HTR-8/SVneo (cell line): ENCODE data around the gene SNX24.
"Not testable (repeated sequence)": the region's sequence is repeated elsewhere in the genome, so short reads cannot be mapped to it uniquely, and the experiment has no call there.

Experiments
- DNase-seq: peaks from one replicate; pipeline ENCODE4 v3.0.0; 2011; ENCODE audit warnings: low spot score, mixed read lengths; ENCODE audit not compliant: insufficient read length
- FAIRE-seq: peaks from 2 replicates; lab custom pipeline; 2011; peaks lifted over from hg19 to GRCh38; lab: Jason Lieb, UNC

The SNX24 gene

DNA sequence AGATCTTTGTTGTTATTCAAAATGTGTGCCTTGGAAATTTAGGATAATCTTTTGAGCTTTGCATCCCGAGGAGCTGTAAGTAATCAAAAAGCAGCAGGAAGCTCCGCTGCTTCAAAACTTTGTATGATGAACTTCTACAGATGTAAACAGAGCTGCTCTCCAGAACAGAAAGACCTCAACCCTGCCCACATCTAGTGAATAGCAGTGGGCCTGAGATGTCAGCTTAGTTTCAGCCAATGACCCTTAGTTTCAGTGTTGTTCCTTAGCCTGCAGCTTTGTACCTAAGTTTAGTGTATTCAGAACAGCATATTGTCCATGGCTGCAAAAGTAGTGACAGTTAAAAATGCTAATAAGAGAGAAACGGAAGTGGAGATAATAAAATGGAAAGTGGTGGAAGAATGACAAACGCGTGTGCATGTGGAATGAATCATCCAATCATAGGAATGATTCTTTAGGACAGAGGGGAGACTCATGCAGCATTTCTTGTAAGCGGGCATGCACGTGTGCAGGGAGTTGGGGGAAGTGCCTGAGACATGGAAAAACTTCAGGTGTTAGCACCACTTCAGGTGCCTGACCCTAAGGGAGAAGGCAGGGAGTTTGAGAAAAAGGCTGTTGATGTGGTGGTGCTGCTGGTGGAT is 24.9 kb downstream of the SNX24 start:
- DNase-seq (peak; percentile 27), FAIRE-seq (no peak)

DNA sequence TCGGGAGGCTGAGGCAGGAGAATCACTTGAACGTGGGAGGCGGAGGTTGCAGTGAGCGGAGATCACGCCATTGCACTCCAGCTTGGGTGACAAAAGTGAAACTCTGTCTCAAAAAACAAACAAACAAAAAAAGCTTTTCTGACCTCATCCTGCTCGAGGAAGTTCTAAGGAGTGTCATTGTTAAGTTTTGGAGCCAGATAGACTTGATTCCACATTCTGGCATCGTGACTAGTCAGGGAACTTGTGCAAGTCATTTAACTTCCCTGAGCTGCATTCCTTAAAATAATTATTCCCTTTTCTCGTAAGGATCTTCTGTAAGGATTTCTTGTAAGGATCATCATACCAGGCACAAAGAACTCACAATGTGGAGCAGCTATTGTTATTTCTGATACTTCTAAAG is 26.2 kb downstream of the SNX24 start:
- FAIRE-seq (no peak), DNase-seq (no peak)

DNA sequence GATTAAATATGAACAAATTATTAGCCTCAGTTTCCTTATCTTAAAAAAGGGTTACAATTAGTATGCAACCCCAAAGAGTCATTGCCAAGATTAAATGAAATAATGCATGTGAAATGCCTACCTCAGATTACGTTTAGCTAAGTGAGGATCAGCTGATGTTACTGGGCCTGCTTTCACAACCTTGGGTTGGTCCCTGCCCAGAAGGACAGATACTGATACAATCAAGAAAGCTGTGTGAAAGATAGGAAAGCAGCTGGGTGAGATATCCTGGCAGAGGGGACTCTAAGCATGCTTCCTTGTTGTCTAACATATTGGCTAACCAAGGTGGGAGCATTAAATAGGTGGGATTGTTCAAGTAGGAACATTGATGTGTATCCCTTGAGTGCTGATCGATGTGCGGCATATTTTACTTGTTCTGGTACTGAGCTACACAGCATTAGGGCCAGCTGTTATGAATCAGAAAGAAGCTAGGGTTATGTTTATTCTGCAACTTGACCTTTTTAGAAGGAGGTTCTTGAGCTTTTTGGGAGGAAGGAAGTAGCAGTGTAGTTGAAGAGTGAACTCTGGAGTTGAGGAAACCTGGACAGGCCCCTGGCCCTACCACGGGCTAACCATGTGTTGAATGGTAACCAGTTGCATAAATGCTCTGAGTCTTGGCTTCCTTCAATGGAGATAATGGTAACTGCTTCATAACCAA is 28.9 kb downstream of the SNX24 start:
- DNase-seq (no peak), FAIRE-seq (no peak)

DNA sequence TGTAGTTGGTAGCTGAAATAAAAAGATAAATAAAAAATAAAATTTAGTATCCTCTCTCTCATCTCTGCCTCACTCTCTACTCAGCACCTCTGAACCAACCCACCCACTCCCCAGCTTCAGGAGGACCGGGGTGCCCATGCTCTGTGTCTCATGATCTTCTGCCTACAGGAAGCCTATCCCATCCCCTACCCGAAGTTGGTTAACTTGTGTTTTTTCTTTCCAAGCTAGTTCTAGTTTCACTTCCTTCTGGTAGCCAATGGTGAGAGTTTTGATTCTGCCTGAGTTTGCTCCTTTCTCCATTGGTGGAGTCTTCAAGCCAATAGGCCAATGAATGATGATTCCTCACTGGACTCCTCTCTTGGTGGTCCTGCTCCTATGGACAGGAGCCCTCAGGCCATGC is 32.1 kb downstream of the SNX24 start:
- FAIRE-seq: no peak
- no peak for DNase-seq

DNA sequence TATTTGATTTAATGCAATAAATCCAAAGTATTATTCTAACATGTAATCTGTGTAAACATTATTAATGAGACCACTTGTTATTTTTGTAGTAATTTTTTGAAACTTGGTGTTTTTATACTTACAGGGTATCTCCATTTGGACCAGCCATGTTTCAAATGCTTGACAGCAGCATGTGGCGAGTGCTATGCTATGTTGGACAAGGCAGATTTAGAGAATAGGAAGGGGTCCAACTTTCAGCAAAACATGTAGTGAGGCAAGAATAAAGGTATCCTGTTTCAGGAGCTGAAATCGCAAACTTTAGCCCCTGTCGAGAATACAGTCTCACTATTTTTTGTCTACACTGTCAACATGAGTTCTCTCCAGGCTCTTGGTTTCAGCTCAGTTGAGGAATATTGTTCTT is 33.7 kb downstream of the SNX24 start:
- no peak for DNase-seq
- no peak for FAIRE-seq

DNA sequence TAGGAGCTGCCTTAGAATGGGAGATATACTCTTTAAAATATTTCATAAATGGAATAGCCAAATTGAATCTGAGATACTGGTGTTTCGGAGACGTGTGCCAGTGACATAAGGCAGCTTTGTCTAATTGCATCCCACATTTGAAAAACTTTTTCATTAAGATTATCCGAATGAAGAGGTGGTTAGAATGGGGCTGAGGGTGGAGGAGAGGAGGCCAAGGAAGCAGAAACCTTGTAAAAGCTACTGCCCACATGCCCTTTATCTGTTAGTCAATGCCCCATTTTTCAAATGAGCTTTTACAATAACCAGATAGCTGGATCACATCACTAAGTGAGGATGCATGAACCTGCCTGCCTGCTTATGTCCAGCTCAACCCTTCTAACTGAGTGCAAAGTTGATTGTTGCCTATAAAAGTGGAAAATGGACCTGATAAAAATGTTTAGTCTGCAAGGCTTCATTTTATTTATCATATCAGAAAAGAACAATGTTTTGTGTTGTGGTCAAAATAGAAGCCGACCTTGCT is 34.8 kb downstream of the SNX24 start:
- FAIRE-seq: no peak
- no peak for DNase-seq

DNA sequence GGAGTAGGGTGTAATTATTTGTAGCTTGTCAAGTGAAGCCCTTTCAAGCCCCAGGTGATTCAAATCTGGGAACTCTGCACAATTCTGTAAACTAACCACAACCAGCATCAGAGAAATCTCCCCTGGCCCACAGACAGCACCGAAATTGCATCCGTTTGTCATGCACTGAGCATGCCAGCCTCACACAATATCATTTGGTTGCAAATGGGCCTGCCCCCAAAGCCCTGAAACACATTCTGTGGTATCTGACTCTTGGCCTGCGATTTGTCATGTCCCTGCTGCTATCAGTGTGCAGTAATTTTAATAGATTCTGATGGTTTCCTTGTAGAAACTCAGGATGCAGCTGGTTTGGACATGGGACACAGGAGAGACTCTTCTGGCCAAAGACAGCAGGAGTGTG is 35.3 kb downstream of the SNX24 start:
- FAIRE-seq: no peak
- no peak for DNase-seq

DNA sequence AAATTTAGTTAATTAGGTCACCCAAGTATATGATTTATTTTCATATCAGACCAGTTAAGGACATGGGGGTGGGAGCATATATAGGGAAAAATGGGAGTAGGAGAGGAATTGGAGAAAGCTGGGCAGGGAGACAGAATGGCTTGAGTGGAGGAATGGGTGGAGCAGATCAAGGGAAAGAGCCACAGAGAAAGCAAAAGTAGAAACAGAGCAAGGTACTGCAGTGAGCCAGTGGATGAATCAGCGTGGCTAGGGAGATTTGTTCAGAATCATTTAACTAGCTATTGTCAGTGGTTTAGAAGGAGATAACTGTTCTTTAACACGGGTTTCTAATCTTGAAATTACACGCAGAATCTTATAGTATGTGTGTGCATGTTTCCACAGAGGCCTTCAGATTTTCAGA is 37.4 kb downstream of the SNX24 start:
- FAIRE-seq (no peak), DNase-seq (peak; percentile 10)

DNA sequence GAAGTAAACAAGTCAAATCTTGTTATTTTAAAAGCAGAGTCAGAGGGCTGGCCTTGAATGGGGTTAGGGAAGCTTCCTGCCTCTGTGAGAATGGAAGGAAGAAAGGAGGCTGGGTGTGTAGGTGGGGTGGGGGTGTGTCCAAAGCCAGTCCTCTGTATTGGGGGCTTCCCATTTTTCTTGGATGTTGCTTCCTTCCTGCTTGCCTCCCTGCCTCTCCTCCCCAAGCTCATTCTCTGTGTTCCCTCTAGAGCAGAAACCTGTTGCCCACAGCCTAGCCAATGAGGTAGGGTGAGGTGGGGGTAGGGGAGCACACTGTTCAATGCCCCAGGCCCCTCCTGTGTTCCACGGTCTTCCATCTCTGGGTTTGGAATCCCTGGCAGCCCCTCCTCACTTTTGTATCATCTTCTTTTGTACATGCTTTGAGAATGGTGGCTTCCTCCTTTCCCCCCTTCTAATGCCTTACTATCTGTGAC is 39.7 kb downstream of the SNX24 start:
- FAIRE-seq (no peak), DNase-seq (no peak)

DNA sequence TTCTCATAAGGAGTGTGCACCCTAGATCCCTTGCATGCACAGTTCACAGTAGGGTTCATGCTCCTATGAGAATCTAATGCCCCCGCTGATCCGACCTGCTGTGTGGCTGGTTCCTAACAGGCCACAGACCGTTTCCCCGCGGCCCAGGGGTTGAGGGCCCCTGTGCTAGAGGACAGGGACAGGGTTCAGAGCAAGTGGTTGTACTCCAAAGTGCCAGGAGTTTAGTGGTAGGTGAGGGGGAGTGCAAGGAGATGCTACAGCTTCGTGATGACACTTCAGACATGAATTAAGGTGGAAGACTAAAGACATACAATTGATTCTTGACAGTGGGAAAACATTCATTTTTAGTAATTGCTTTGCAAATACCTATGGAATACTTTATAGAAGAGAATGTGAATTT is 40.5 kb downstream of the SNX24 start:
- FAIRE-seq: no peak
- no peak for DNase-seq

DNA sequence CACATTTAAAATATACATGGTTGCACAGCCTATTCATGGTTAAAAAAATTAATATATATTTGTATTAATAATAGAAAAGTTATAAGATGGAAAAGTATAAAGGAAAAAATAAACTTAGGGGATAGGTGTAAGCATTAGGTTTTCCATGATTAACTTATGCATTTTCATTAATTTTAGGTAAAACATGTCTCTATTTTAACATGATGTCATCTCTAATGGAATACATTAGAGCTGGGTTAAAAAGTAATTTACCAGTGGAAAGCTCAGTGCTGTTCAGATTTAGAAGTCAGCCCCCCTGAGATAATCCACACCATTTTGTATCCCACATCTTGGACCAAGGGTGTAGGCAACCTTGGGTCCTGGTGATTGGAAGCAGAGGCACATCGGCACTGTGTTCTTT is 49.7 kb downstream of the SNX24 start:
- DNase-seq (no peak), FAIRE-seq (no peak)

DNA sequence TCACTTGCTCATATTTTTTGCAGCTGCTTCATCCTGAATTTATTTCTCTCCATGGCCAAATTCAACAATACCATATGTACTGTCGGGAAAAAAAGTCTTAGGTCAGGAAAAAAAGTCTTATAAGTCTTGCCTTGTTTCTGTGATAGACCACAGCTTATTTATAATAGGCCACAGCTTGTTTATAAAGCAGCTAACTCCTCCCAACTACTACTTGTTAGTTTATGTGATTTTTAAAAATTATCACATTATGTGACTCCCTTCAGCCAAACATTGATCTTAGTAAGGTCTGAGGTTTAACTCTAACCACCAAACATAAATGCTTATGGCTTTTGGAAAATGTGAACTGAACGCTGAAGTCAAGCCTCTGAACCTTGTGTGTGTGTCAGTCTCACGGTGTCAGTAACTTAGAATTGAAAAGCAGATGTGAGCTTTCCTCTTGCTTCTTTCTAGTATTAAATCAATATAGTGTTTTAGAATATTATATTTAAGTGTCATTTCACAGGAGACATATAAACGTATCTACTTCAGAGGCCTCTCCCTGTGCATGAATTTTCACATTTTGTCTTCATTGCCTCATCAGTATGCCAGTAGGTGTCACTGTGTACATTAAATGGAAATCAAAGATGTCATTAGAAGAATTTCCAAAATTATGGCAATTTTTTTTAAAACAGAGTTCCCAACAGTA is 51.3 kb downstream of the SNX24 start:
- peak; percentile 10 for DNase-seq
- FAIRE-seq: no peak

DNA sequence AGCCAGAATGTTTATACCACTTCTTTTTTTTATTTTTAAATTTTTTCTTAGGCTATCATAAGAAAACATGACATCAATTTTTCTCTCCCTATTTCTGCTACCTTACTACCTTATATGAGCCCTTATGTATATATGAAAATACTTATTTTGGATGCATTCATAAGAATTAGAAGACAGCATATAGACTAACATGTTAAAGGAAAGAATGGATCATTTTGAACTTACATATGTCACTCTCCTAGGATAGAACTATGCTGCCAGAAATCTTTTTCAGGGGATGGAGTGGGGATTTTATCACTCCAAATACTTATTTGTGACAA is 51.8 kb downstream of the SNX24 start:
- DNase-seq (no peak), FAIRE-seq (no peak)

DNA sequence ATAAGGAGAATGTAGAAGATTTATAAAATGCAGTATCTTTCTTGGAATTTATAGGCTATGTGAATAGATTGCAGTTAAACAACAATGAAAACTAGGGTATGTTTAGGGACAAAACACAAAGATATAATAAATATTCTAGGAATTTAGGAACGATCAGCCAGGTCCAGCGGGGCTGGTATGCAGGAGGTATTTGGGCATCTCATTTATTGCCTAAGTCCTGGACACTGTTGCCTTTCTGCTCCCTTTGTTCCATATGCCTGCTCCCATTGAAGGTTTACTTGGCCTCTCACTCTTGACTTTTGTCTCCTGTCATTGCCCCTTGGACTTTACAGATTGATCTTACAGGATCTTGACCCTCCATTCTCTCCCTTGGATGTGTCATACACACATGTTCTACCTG is 55.9 kb downstream of the SNX24 start:
- DNase-seq (no peak), FAIRE-seq (no peak)

DNA sequence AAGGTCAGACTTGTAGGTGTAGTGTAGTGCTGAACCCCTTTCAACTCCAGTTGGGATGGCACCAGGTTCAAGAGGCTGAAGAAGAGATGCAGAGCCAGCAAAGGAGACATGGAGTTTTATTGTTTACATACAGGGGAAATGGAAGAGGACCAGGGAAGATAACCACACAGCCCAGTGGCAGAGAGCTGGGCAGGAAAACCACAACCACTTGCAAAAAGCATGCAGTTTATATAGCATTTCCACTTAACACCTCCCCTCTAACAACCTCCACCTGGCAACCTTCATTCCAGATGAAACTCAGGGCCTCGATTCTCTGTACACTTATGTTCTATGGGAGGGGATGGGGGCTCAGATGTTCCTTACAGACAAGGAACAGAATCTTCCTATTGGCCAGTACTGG is 56.9 kb downstream of the SNX24 start:
- FAIRE-seq (no peak), DNase-seq (no peak)

DNA sequence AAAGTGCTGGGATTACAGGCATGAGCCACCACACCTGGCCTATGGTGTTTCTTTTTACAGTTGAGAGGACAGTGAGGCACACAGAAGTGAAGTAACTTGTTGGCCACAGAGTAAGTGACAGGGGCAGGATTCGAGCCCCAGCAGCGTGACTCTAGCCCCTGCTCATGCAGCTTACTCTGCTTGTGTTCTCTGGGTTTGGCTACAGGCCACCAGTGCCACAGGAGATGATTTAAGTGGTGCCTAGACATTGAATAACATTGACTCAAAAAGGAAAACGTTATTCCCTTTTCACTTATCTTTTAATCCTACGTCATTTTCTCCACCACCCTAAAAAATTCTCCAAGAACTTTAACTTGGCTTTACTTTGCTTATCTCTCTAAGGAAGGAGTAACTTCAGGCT is 61.4 kb downstream of the SNX24 start:
- FAIRE-seq: no peak
- peak; percentile 17 for DNase-seq

DNA sequence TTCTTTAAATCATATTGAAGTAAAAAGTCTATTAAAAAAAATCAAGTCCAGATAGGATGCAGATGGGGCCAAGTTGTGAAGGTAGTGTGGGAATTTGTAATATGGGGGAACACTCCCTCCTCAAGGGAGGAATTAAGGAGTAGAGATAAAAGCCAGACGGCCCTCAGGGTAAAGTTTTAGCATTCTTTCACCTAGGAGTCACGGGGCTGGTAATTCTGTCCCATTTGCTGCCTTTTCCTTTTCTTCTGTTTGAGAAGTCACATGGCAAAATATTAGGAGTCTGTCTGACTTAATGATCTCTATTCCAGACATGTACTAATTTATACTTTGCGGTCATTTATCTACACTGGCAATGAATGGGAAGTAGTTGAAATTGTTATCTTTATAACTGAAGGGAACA is 61.9 kb downstream of the SNX24 start:
- FAIRE-seq (no peak), DNase-seq (peak; percentile 65)

DNA sequence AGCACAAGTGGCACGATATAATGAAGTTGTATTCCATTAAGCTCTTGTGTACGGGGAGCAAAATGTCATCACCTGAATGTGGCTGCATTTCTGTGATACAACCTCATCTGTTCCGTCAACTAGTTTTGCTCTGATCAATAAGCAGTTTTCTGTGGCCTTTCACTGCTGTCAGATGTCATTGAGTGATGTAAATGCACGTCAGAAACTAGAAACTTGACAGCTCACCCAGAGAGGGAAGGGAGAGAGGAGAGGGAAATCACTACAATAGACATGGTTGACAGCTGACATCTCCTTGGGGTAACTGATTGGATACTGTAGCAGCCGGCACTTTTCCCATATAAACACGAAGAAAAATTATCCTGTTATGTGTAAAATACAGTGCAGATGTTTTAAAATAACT is 62.7 kb downstream of the SNX24 start:
- FAIRE-seq: peak; percentile 36
- no peak for DNase-seq

DNA sequence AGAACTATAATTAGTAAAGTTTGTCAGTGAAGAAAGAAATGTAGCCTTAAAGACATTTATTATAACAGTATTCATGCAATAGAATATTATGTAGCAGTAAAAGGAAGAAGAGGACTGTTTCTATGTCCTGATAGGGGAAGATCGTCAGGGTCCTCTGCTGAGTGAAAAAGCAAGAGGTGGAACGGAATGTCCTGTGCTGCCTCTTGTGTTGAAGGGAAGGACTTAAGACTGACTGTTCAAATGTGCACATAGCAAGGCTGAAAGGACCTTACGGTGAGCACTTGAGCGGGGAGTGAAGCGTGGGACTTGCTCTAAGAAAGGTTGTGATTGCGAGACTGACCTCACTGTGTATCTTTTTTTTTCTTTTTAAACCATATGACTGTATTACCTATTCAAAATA is 63.2 kb downstream of the SNX24 start:
- FAIRE-seq: no peak
- no peak for DNase-seq

DNA sequence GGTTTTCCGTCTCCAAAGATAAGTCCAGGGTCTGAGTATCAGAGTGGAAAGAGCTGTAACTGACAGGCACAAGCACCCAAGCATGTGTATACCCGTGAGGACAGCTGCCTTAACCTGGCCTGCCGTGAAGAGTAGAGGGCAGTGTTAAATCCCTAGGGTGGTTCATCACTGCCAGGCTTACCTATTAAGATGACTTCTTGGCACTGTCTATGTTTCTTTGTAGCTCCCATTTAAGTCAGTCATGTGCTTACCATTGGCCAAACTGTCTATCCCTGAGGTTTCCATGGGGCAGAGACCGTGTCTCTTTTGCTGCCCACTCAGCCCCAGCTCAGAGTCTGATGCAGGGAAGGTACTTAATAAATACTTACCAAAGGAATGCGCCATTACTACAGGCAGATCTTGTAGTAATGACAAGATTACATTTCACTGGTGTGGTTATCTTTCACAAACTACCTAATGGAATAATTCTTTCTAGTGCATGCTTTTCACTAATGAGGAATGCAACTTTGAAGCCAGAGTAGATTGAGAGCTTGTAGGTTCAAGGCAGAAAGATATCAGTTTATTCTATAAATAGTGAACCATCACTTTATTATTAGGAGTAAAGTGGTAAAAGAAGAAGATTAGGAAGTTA is 64.2 kb downstream of the SNX24 start:
- DNase-seq: no peak
- FAIRE-seq: no peak

DNA sequence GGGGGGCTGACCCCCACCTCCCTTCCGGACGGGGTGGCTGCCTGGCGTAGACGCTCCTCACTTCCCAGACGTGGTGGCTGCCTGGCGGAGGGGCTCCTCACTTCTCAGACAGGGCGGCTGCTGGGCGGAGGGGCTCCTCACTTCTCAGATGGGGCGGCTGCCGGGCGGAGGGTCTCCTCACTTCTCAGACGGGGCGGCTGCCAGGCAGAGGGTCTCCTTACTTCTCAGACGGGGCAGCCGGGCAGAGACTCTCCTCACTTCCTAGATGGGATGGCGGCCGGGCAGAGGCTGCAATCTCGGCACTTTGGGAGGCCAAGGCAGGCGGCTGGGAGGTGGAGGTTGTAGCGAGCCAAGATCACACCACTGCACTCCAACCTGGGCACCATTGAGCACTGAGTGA is 68.0 kb downstream of the SNX24 start:
- DNase-seq, FAIRE-seq: not testable (repeated sequence)
